Measurements from ENCODE around the gene MAS1L.
A peak's percentile ranks its signal among the peaks of the same experiment; 100 is the strongest.
"Not testable (repeated sequence)": the region's sequence is repeated elsewhere in the genome, so short reads cannot be mapped to it uniquely, and the experiment has no call there.

MAS1L gene

DNA sequence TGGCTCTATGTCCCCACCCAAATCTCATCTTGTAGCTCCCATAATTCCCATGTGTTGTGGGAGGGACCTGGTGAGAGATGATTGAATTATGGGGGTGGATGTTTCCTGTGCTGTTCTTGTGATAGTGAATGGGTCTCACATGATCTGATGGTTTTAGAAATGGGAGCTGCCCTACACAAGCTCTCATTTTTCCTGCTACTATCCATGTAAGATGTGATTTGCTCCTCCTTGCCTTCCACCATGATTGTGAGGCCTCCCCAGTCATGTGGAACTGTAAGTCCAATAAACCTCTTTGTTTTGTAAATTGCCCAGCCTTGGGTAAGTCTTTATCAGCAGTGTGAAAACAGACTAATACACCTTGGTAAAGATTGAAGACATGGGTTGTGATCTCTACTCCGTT is 43.7 kb downstream of the MAS1L start:
- H3K36me3 ChIP-seq (ENCODE audit: control insufficient read depth in 1 of 2, insufficient read depth in 2 of 2, low read length in 2 of 2); H3K4me2 ChIP-seq (ENCODE audit: low read length); H4K91ac ChIP-seq (ENCODE audit: low read depth, low read length); H3K9me3 ChIP-seq (ENCODE audit: insufficient read depth, low read depth, low read length); H3K79me2 ChIP-seq (ENCODE audit: control insufficient read depth, insufficient read depth, low read length, poor library complexity); H3K14ac ChIP-seq (ENCODE audit: low read length); H3K4me3 ChIP-seq (ENCODE audit: low read depth, low read length); H3K27ac ChIP-seq (ENCODE audit: low read depth, low read length); H2AK5ac ChIP-seq (ENCODE audit: low read length); H2BK12ac ChIP-seq (ENCODE audit: low read length); H4K12ac ChIP-seq (ENCODE audit: low read depth, low read length); H2BK120ac ChIP-seq (ENCODE audit: insufficient read depth, low read length, poor library complexity); H2AFZ ChIP-seq (ENCODE audit: insufficient read depth, low read length, poor library complexity); H4K8ac ChIP-seq (ENCODE audit: low read depth, low read length); H3K23ac ChIP-seq (ENCODE audit: low read length); H2BK5ac ChIP-seq (ENCODE audit: low read depth, low read length, poor library complexity); DNase-seq; H3K4ac ChIP-seq (ENCODE audit: low read depth, low read length); H3K79me1 ChIP-seq (ENCODE audit: low read length); H3K4me1 ChIP-seq (ENCODE audit: control insufficient read depth in 1 of 2, insufficient read depth in 2 of 2, low read length in 2 of 2); H3K9ac ChIP-seq (ENCODE audit: low read length); H3K27me3 ChIP-seq (ENCODE audit: insufficient read depth, low read length); H3K18ac ChIP-seq (ENCODE audit: low read length): not testable (repeated sequence)
- no CpG with 5 or more reads among the region's 1 CpG for WGBS (ENCODE audit: extremely low coverage, insufficient coverage, insufficient read length)

DNA sequence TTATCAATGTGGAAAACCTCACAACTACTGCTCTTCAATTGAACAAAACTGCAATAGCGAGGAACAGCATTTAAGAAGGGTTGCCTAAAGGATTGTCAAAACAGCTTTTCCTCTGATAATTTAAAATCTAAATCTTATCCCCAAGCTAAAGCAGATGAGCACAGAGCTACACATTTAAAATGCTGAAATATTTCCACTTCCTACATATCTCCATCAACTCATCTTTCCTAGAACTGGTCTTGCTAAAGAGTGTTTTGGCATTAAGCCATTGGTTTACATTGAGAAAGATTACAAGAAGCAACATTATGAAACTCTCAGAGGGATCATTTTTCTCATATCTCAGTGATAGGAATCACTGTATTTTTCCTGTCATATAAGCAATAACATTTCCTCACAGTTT is 45.0 kb downstream of the MAS1L start:
- no peak overlapping the region for H4K12ac ChIP-seq (ENCODE audit: low read depth, low read length)
- DNase-seq = peak in 1 of 2 donors; percentile 11
- H3K14ac ChIP-seq (ENCODE audit: low read length) = no peak overlapping the region
- H3K9me3 ChIP-seq (ENCODE audit: insufficient read depth, low read depth, low read length) = peaks cover 4% of the 10 kb centered on the region
- H3K23ac ChIP-seq (ENCODE audit: low read length) = no peak overlapping the region
- no peak overlapping the region for H3K9ac ChIP-seq (ENCODE audit: low read length)
- no peak overlapping the region for H2BK120ac ChIP-seq (ENCODE audit: insufficient read depth, low read length, poor library complexity)
- no peak overlapping the region for H2BK5ac ChIP-seq (ENCODE audit: low read depth, low read length, poor library complexity)
- WGBS (ENCODE audit: extremely low coverage, insufficient coverage, insufficient read length) = no CpG with 5 or more reads among the region's 1 CpG
- H4K8ac ChIP-seq (ENCODE audit: low read depth, low read length) = no peak overlapping the region
- H3K79me1 ChIP-seq (ENCODE audit: low read length) = no peaks in the 10 kb centered on the region
- H3K4ac ChIP-seq (ENCODE audit: low read depth, low read length) = no peak overlapping the region
- H2BK12ac ChIP-seq (ENCODE audit: low read length) = no peak overlapping the region
- H3K4me3 ChIP-seq (ENCODE audit: low read depth, low read length) = no peak overlapping the region
- no peak overlapping the region for H4K91ac ChIP-seq (ENCODE audit: low read depth, low read length)
- no peaks in the 10 kb centered on the region for H3K36me3 ChIP-seq (ENCODE audit: control insufficient read depth in 1 of 2, insufficient read depth in 2 of 2, low read length in 2 of 2)
- H3K18ac ChIP-seq (ENCODE audit: low read length) = no peak overlapping the region
- H3K27me3 ChIP-seq (ENCODE audit: insufficient read depth, low read length) = no peaks in the 10 kb centered on the region
- no peak overlapping the region for H2AFZ ChIP-seq (ENCODE audit: insufficient read depth, low read length, poor library complexity)
- peaks cover 0 to 5% of the 10 kb centered on the region in 2 experiments for H3K4me1 ChIP-seq (ENCODE audit: control insufficient read depth in 1 of 2, insufficient read depth in 2 of 2, low read length in 2 of 2)
- H2AK5ac ChIP-seq (ENCODE audit: low read length) = no peak overlapping the region
- no peak overlapping the region for H3K27ac ChIP-seq (ENCODE audit: low read depth, low read length)
- H3K4me2 ChIP-seq (ENCODE audit: low read length) = no peak overlapping the region
- H3K79me2 ChIP-seq (ENCODE audit: control insufficient read depth, insufficient read depth, low read length, poor library complexity) = no peaks in the 10 kb centered on the region

DNA sequence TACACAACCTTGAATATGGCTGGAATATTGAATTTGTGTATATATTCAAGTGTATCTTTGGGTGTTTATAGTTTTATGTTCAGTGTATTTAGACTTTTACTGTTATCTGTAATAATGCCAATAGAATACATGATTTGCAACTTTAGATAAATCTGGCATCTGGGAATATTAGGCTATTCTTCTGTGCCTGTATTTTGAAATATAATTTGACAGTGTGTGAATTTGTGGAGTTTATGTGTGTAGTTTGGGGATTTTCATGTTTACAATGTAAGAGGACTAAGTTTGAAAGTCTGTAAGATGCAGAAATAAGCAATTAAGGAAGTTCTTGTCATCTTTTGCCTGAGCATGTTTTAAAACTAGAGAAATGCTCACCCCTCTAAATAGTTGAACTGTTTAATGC is 48.8 kb downstream of the MAS1L start, which contains the start of gene OR10C1:
Gene OR10C1, plus strand, starts transcription at position 301 of the 400 bp plus-strand sequence. CDS start 710 bp downstream, outside the sequence.
- H3K14ac ChIP-seq (ENCODE audit: low read length) = no peak within 1 kb of the TSS
- no peak within 1 kb of the TSS for H3K4me2 ChIP-seq (ENCODE audit: low read length)
- DNase-seq = no peak
- H3K9ac ChIP-seq (ENCODE audit: low read length) = no peak within 1 kb of the TSS
- H2BK5ac ChIP-seq (ENCODE audit: low read depth, low read length, poor library complexity) = no peak within 1 kb of the TSS
- no peak within 1 kb of the TSS for H4K12ac ChIP-seq (ENCODE audit: low read depth, low read length)
- peaks cover 4% of the 10 kb centered on the region for H3K9me3 ChIP-seq (ENCODE audit: insufficient read depth, low read depth, low read length)
- H2BK120ac ChIP-seq (ENCODE audit: insufficient read depth, low read length, poor library complexity) = no peak within 1 kb of the TSS
- no peak within 1 kb of the TSS for H3K18ac ChIP-seq (ENCODE audit: low read length)
- H4K8ac ChIP-seq (ENCODE audit: low read depth, low read length) = no peak within 1 kb of the TSS
- no peak within 1 kb of the TSS for H3K23ac ChIP-seq (ENCODE audit: low read length)
- H3K27me3 ChIP-seq (ENCODE audit: insufficient read depth, low read length) = no peaks in the 10 kb centered on the region
- no peak within 1 kb of the TSS for H2AFZ ChIP-seq (ENCODE audit: insufficient read depth, low read length, poor library complexity)
- no peak within 1 kb of the TSS for H4K91ac ChIP-seq (ENCODE audit: low read depth, low read length)
- H2BK12ac ChIP-seq (ENCODE audit: low read length) = no peak within 1 kb of the TSS
- no peak within 1 kb of the TSS for H3K4ac ChIP-seq (ENCODE audit: low read depth, low read length)
- H3K4me1 ChIP-seq (ENCODE audit: control insufficient read depth in 1 of 2, insufficient read depth in 2 of 2, low read length in 2 of 2) = no peaks in the 10 kb centered on the region
- H3K79me1 ChIP-seq (ENCODE audit: low read length) = no peaks in the 10 kb centered on the region
- no peak within 1 kb of the TSS for H2AK5ac ChIP-seq (ENCODE audit: low read length)
- H3K27ac ChIP-seq (ENCODE audit: low read depth, low read length) = no peak within 1 kb of the TSS
- H3K79me2 ChIP-seq (ENCODE audit: control insufficient read depth, insufficient read depth, low read length, poor library complexity) = no peaks in the 10 kb centered on the region
- H3K36me3 ChIP-seq (ENCODE audit: control insufficient read depth in 1 of 2, insufficient read depth in 2 of 2, low read length in 2 of 2) = no peaks in the 10 kb centered on the region
- no peak within 1 kb of the TSS for H3K4me3 ChIP-seq (ENCODE audit: low read depth, low read length)

DNA sequence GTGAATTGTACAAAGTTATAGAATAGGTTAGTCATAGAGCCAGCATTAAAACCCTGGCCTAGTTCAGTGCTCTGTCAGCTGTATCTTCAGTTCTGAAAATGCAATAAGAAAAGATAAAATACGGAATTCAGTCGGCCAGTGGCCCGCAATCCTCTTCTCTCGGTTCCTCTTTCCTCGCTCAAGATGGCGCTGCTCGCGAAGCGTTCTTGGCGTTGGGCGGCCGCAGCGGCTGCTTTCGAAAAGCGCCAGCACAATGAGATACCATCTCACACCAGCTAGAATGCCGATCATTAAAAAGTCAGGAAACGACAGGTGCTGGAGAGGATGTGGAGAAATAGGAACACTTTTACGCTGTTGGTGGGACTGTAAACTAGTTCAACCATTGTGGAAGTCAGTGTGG is 51.0 kb downstream of the MAS1L start:
- not testable (repeated sequence) for H3K27ac ChIP-seq (ENCODE audit: low read depth, low read length); H4K91ac ChIP-seq (ENCODE audit: low read depth, low read length); H2AFZ ChIP-seq (ENCODE audit: insufficient read depth, low read length, poor library complexity); H3K4me1 ChIP-seq (ENCODE audit: control insufficient read depth in 1 of 2, insufficient read depth in 2 of 2, low read length in 2 of 2); H3K9ac ChIP-seq (ENCODE audit: low read length); H4K12ac ChIP-seq (ENCODE audit: low read depth, low read length); H2BK5ac ChIP-seq (ENCODE audit: low read depth, low read length, poor library complexity); H3K4me2 ChIP-seq (ENCODE audit: low read length); H4K8ac ChIP-seq (ENCODE audit: low read depth, low read length); H3K4ac ChIP-seq (ENCODE audit: low read depth, low read length); H2BK12ac ChIP-seq (ENCODE audit: low read length); H3K79me2 ChIP-seq (ENCODE audit: control insufficient read depth, insufficient read depth, low read length, poor library complexity); H3K14ac ChIP-seq (ENCODE audit: low read length); H3K23ac ChIP-seq (ENCODE audit: low read length); H3K18ac ChIP-seq (ENCODE audit: low read length); H3K9me3 ChIP-seq (ENCODE audit: insufficient read depth, low read depth, low read length); H2AK5ac ChIP-seq (ENCODE audit: low read length); H2BK120ac ChIP-seq (ENCODE audit: insufficient read depth, low read length, poor library complexity); H3K4me3 ChIP-seq (ENCODE audit: low read depth, low read length); H3K79me1 ChIP-seq (ENCODE audit: low read length); H3K36me3 ChIP-seq (ENCODE audit: control insufficient read depth in 1 of 2, insufficient read depth in 2 of 2, low read length in 2 of 2); H3K27me3 ChIP-seq (ENCODE audit: insufficient read depth, low read length)
- DNase-seq = peak; percentile 23 to 62
- WGBS (ENCODE audit: extremely low coverage, insufficient coverage, insufficient read length) = no CpG with 5 or more reads among the region's 18 CpGs

Measured in trophoblast cell (in vitro differentiated cells and primary cell).